ENCODE data around the gene SUGCT. TPM values are rescaled to one million over a fixed set of nuclear protein-coding genes. Genes with fewer than 3 reads are reported as not detected.

Gene SUGCT
- total RNA-seq, 1 donor from 2014 or later, result 11.9 TPM

- Mint-ChIP-seq H3K27ac (ENCODE audit: unreplicated experiment) (no peak overlapping the region), H3K9me3 (ENCODE audit: unreplicated experiment) (no peaks in the 10 kb centered on the region), H3K36me3 (ENCODE audit: unreplicated experiment) (peaks cover 2% of the 10 kb centered on the region), H3K4me1 (ENCODE audit: unreplicated experiment) (peaks cover 48% of the 10 kb centered on the region), H3K27me3 (ENCODE audit: unreplicated experiment) (no peaks in the 10 kb centered on the region), H3K4me3 (ENCODE audit: unreplicated experiment) (no peak overlapping the region)
- no peak for DNase-seq (ENCODE audit: extremely low spot score, unreplicated experiment)
- TF ChIP-seq CTCF (IDR thresholded peaks at IDR 0.05), result peak; percentile 46
Observed at GRCh38 chr7:40680657-40681056, 545.9 kb downstream of the SUGCT start.

- no peak for DNase-seq (ENCODE audit: extremely low spot score, unreplicated experiment)
- Mint-ChIP-seq H3K27ac (ENCODE audit: unreplicated experiment) (peak overlapping the region; percentile 75), H3K9me3 (ENCODE audit: unreplicated experiment) (no peaks in the 10 kb centered on the region), H3K36me3 (ENCODE audit: unreplicated experiment) (peaks cover 4% of the 10 kb centered on the region), H3K4me1 (ENCODE audit: unreplicated experiment) (peaks cover 48% of the 10 kb centered on the region), H3K27me3 (ENCODE audit: unreplicated experiment) (no peaks in the 10 kb centered on the region), H3K4me3 (ENCODE audit: unreplicated experiment) (no peak overlapping the region)
- no peak for TF ChIP-seq CTCF (IDR thresholded peaks at IDR 0.05)
Observed at GRCh38 chr7:40682696-40683095, 547.9 kb downstream of the SUGCT start.

- no peak for TF ChIP-seq CTCF (IDR thresholded peaks at IDR 0.05)
- Mint-ChIP-seq H3K27me3 (ENCODE audit: unreplicated experiment) (no peaks in the 10 kb centered on the region), H3K36me3 (ENCODE audit: unreplicated experiment) (no peaks in the 10 kb centered on the region), H3K4me3 (ENCODE audit: unreplicated experiment) (no peak overlapping the region), H3K4me1 (ENCODE audit: unreplicated experiment) (peaks cover 27% of the 10 kb centered on the region), H3K27ac (ENCODE audit: unreplicated experiment) (peak overlapping the region; percentile 0), H3K9me3 (ENCODE audit: unreplicated experiment) (no peaks in the 10 kb centered on the region)
- DNase-seq (ENCODE audit: extremely low spot score, unreplicated experiment), result no peak
Observed at GRCh38 chr7:40694026-40694809, 559.4 kb downstream of the SUGCT start.

- no peak for TF ChIP-seq CTCF (IDR thresholded peaks at IDR 0.05)
- Mint-ChIP-seq H3K4me1 (ENCODE audit: unreplicated experiment) (peaks cover 21% of the 10 kb centered on the region), H3K9me3 (ENCODE audit: unreplicated experiment) (no peaks in the 10 kb centered on the region), H3K36me3 (ENCODE audit: unreplicated experiment) (no peaks in the 10 kb centered on the region), H3K27ac (ENCODE audit: unreplicated experiment) (no peak overlapping the region), H3K27me3 (ENCODE audit: unreplicated experiment) (no peaks in the 10 kb centered on the region), H3K4me3 (ENCODE audit: unreplicated experiment) (no peak overlapping the region)
- no peak for DNase-seq (ENCODE audit: extremely low spot score, unreplicated experiment)
Observed at GRCh38 chr7:40694991-40695390, 560.2 kb downstream of the SUGCT start.

- Mint-ChIP-seq H3K4me1 (ENCODE audit: unreplicated experiment) (peaks cover 39% of the 10 kb centered on the region), H3K27me3 (ENCODE audit: unreplicated experiment) (no peaks in the 10 kb centered on the region), H3K4me3 (ENCODE audit: unreplicated experiment) (no peak overlapping the region), H3K9me3 (ENCODE audit: unreplicated experiment) (no peaks in the 10 kb centered on the region), H3K36me3 (ENCODE audit: unreplicated experiment) (no peaks in the 10 kb centered on the region), H3K27ac (ENCODE audit: unreplicated experiment) (no peak overlapping the region)
- DNase-seq (ENCODE audit: extremely low spot score, unreplicated experiment), result no peak
- no peak for TF ChIP-seq CTCF (IDR thresholded peaks at IDR 0.05)
Observed at GRCh38 chr7:40697653-40698052, 562.8 kb downstream of the SUGCT start.

Measured in osteocyte (in vitro differentiated cells).